ENCODE measurements around the gene MARCHF3. TPM values are rescaled to one million over a fixed set of nuclear protein-coding genes. Genes with fewer than 3 reads are reported as not detected.
"Not testable (repeated sequence)": the region's sequence is repeated elsewhere in the genome, so short reads cannot be mapped to it uniquely, and the experiment has no call there.

The MARCHF3 gene
- polyA plus RNA-seq, 1 donor from 2014 or later = 3.9 TPM

GRCh38 chr5:127025467-127025866 is 4.9 kb downstream of the MARCHF3 start:
- no peaks in the 10 kb centered on the region for H4K20me1 ChIP-seq (ENCODE audit: insufficient read depth)
- no peak overlapping the region for H3K27ac ChIP-seq (ENCODE audit: low read length)
- TF ChIP-seq EZH2 (IDR thresholded peaks at IDR 0.05; ENCODE audit: borderline replicate concordance, insufficient read depth, low read length, poor library complexity, severe bottlenecking) (no peak), RAD21 (conservative IDR thresholded peaks at IDR 0.05) (peak; percentile 20), MXI1 (conservative IDR thresholded peaks at IDR 0.05; ENCODE audit: poor library complexity, severe bottlenecking) (no peak), CTCF (IDR thresholded peaks at IDR 0.05; ENCODE audit: poor library complexity, severe bottlenecking) (no peak), TAF1 (IDR thresholded peaks at IDR 0.05; ENCODE audit: low read depth) (no peak), EP300 (conservative IDR thresholded peaks at IDR 0.05; ENCODE audit: poor library complexity, severe bottlenecking) (peak; percentile 92), SMC3 (conservative IDR thresholded peaks at IDR 0.05; ENCODE audit: poor library complexity) (peak; percentile 13), POLR2AphosphoS5 (IDR thresholded peaks at IDR 0.05) (peak; percentile 84)
- TF ChIP-seq, protein P1, sequence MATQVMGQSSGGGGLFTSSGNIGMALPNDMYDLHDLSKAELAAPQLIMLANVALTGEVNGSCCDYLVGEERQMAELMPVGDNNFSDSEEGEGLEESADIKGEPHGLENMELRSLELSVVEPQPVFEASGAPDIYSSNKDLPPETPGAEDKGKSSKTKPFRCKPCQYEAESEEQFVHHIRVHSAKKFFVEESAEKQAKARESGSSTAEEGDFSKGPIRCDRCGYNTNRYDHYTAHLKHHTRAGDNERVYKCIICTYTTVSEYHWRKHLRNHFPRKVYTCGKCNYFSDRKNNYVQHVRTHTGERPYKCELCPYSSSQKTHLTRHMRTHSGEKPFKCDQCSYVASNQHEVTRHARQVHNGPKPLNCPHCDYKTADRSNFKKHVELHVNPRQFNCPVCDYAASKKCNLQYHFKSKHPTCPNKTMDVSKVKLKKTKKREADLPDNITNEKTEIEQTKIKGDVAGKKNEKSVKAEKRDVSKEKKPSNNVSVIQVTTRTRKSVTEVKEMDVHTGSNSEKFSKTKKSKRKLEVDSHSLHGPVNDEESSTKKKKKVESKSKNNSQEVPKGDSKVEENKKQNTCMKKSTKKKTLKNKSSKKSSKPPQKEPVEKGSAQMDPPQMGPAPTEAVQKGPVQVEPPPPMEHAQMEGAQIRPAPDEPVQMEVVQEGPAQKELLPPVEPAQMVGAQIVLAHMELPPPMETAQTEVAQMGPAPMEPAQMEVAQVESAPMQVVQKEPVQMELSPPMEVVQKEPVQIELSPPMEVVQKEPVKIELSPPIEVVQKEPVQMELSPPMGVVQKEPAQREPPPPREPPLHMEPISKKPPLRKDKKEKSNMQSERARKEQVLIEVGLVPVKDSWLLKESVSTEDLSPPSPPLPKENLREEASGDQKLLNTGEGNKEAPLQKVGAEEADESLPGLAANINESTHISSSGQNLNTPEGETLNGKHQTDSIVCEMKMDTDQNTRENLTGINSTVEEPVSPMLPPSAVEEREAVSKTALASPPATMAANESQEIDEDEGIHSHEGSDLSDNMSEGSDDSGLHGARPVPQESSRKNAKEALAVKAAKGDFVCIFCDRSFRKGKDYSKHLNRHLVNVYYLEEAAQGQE (IDR thresholded peaks at IDR 0.05; ENCODE audit: borderline replicate concordance) = peak; percentile 57
- no peaks in the 10 kb centered on the region for H3K79me2 ChIP-seq (replicated peaks; ENCODE audit: insufficient read depth, low read length)
- H3K36me3 ChIP-seq (ENCODE audit: insufficient read depth, low read length) = no peaks in the 10 kb centered on the region
- no peak overlapping the region for H3K4me3 ChIP-seq (ENCODE audit: low read length)
- H3K4me2 ChIP-seq (ENCODE audit: low read length) = no peak overlapping the region
- H3K27me3 ChIP-seq (ENCODE audit: insufficient read depth, low read depth, low read length) = peaks cover 22% of the 10 kb centered on the region
- no peaks in the 10 kb centered on the region for H3F3A ChIP-seq (ENCODE audit: insufficient read depth, low read length, poor library complexity, severe bottlenecking)
- H3K9me2 ChIP-seq (ENCODE audit: insufficient read depth, low read length) = no peaks in the 10 kb centered on the region
- H2AFZ ChIP-seq (ENCODE audit: low read depth, low read length) = no peak overlapping the region
- no peak overlapping the region for H3K9ac ChIP-seq (ENCODE audit: low read length)
- H3K9me3 ChIP-seq (ENCODE audit: low read length) = no peaks in the 10 kb centered on the region

- no peaks in the 10 kb centered on the region for H3K36me3 ChIP-seq (ENCODE audit: insufficient read depth, low read length)
- H3K79me2 ChIP-seq (replicated peaks; ENCODE audit: insufficient read depth, low read length) = no peaks in the 10 kb centered on the region
- TF ChIP-seq, protein P1 (IDR thresholded peaks at IDR 0.05; ENCODE audit: borderline replicate concordance) = no peak
- TF ChIP-seq MXI1 (conservative IDR thresholded peaks at IDR 0.05; ENCODE audit: poor library complexity, severe bottlenecking) (no peak), CTCF (IDR thresholded peaks at IDR 0.05; ENCODE audit: poor library complexity, severe bottlenecking) (no peak), EP300 (conservative IDR thresholded peaks at IDR 0.05; ENCODE audit: poor library complexity, severe bottlenecking) (no peak), TAF1 (IDR thresholded peaks at IDR 0.05; ENCODE audit: low read depth) (no peak), RAD21 (conservative IDR thresholded peaks at IDR 0.05) (no peak), SMC3 (conservative IDR thresholded peaks at IDR 0.05; ENCODE audit: poor library complexity) (no peak), POLR2AphosphoS5 (IDR thresholded peaks at IDR 0.05) (no peak), EZH2 (IDR thresholded peaks at IDR 0.05; ENCODE audit: borderline replicate concordance, insufficient read depth, low read length, poor library complexity, severe bottlenecking) (no peak)
- no peaks in the 10 kb centered on the region for H3K9me3 ChIP-seq (ENCODE audit: low read length)
- no peaks in the 10 kb centered on the region for H3K9me2 ChIP-seq (ENCODE audit: insufficient read depth, low read length)
- H3K27me3 ChIP-seq (ENCODE audit: insufficient read depth, low read depth, low read length) = peaks cover 16% of the 10 kb centered on the region
- H3F3A ChIP-seq (ENCODE audit: insufficient read depth, low read length, poor library complexity, severe bottlenecking) = no peaks in the 10 kb centered on the region
- no peak overlapping the region for H3K9ac ChIP-seq (ENCODE audit: low read length)
- no peaks in the 10 kb centered on the region for H4K20me1 ChIP-seq (ENCODE audit: insufficient read depth)
- H2AFZ ChIP-seq (ENCODE audit: low read depth, low read length) = no peak overlapping the region
- no peak overlapping the region for H3K4me2 ChIP-seq (ENCODE audit: low read length)
- no peak overlapping the region for H3K27ac ChIP-seq (ENCODE audit: low read length)
- no peak overlapping the region for H3K4me3 ChIP-seq (ENCODE audit: low read length)
These were observed 5.5 kb downstream of the MARCHF3 start for GRCh38 chr5:127024821-127025220.

DNA sequence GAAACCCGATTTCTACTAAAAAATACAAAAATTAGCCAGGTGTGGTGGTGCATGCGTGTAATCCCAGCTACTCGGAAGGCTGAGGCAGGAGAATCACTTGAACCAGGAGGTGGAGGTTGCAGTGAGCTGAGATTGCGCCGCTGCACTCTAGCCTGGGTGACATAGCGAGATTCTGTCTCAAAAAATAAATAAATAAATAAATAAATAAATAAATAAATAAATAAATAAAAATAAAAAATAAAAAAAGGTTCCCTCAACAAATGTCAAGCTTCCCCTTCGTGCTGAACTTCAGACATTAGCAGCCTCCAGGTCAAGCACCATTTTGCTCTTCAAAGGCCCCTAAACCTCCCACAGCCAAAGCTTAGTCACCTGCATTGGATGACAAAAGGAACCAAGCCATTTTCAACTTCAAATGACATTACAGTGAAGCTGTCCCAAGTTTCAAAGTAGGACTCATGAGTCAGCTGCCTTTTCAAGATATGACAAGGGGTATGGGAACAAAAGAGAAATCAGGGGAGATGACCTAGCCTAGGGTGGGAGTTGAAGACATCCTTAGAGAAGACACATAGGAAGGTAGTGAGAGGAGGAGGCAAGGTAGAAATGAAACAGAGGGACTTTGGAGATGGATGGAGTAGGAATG is 6.7 kb downstream of the MARCHF3 start:
- not testable (repeated sequence) for H3K79me2 ChIP-seq (replicated peaks; ENCODE audit: insufficient read depth, low read length)

More for the DNA sequence above, 6.7 kb downstream of the MARCHF3 start:
- not testable (repeated sequence) for H3K27ac ChIP-seq (ENCODE audit: low read length); H3K9me2 ChIP-seq (ENCODE audit: insufficient read depth, low read length); H3K4me3 ChIP-seq (ENCODE audit: low read length); H3K9ac ChIP-seq (ENCODE audit: low read length); H3K9me3 ChIP-seq (ENCODE audit: low read length); H3F3A ChIP-seq (ENCODE audit: insufficient read depth, low read length, poor library complexity, severe bottlenecking); H3K4me2 ChIP-seq (ENCODE audit: low read length); H3K36me3 ChIP-seq (ENCODE audit: insufficient read depth, low read length); H2AFZ ChIP-seq (ENCODE audit: low read depth, low read length); H4K20me1 ChIP-seq (ENCODE audit: insufficient read depth); H3K27me3 ChIP-seq (ENCODE audit: insufficient read depth, low read depth, low read length)

All from neural cell (in vitro differentiated cells).